GM12801 (cell line): ENCODE data around the gene DCAF11.

ENCODE experiments used
- TF ChIP-seq, protein P1 (sequence below): IDR thresholded peaks from one replicate; pipeline ENCODE4 v1.5.1; 2011; ENCODE audit warnings: control low read depth; ENCODE audit not compliant: insufficient read length; ENCODE audit errors: extremely low read depth

Gene DCAF11

DNA sequence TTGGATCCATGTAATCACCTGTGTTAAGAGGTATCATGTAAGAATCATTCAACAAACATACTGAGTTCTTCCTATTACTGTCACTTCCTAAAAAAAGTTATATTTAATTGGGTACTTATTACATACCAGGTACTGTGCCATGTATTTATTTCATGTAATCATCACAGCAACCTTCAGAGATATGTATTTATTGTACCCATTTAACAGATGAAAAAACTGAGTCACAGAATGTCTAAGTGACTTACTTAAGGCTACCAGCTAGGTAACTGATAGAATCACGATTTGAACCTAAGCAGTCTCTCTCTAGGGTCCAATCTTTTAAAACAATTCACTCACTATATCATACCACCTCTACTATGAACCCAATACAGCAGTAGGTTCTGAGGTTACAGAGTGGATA lies 29.9 kb downstream of the DCAF11 start:
- TF ChIP-seq, protein P1, sequence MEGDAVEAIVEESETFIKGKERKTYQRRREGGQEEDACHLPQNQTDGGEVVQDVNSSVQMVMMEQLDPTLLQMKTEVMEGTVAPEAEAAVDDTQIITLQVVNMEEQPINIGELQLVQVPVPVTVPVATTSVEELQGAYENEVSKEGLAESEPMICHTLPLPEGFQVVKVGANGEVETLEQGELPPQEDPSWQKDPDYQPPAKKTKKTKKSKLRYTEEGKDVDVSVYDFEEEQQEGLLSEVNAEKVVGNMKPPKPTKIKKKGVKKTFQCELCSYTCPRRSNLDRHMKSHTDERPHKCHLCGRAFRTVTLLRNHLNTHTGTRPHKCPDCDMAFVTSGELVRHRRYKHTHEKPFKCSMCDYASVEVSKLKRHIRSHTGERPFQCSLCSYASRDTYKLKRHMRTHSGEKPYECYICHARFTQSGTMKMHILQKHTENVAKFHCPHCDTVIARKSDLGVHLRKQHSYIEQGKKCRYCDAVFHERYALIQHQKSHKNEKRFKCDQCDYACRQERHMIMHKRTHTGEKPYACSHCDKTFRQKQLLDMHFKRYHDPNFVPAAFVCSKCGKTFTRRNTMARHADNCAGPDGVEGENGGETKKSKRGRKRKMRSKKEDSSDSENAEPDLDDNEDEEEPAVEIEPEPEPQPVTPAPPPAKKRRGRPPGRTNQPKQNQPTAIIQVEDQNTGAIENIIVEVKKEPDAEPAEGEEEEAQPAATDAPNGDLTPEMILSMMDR = no peak

DNA sequence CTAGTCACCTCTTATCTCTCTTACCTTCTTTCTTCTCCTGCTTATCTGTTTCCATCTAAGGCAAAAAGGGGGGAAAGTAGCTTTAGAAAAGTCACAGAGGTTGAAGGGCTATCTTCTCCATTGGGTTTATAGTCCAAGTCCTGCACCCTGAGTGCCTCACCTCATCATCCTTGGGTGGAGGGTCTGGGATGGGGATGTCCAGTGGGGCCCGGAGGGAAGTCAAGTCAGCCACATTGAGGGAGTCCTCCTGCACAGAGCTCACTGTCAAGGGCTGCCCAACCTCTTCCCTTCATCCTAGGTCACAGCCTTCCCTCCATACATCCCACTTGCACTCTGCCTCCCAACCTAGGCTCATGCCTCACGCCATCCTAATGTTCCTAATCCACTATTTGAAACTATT lies 30.6 kb downstream of the DCAF11 start:
- TF ChIP-seq, protein P1 = no peak

DNA sequence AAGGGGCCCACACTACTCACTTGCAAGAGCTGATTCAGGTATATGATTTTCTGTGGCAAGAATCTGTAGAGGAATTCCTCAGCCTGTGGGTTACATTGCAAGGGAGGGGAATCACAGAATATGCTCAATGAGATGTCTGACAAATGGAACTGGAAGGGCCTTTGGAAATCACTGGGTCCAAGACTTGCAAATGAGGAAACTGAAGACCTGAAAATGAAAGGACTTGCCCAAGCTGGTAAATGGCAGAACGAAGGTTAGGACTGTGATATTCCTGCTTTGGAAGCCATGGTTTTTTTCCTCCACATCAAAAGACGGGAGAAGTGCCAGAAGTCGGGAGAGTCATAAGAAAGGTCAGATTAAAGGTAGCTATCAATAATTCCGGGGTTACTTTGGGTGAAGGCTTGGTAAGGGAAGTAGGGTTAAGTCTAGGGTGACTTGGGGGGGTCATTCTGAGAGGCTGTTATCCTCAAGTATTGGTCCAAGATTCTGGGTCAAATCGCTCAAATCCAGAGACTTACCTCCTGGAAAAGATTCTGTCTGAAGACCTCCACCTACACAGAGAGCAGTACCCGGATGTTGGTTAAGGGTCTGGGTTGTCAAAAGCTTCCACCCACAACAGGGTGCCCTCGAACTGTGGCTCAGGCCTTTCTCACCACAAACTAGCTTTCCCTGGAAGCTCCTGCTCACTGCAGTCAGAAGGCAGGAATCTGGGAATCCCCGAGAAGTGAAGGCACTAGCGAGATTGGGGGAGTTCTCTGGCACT lies 31.3 kb downstream of the DCAF11 start:
- TF ChIP-seq, protein P1 = no peak

GRCh38 chr14:24146453-24146977 lies 31.9 kb downstream of the DCAF11 start, which contains the start of gene PSME2:
Gene PSME2, minus strand, starts transcription at chr14:24146610. Its CDS starts 29 bp downstream, at chr14:24146581.
- TF ChIP-seq, protein P1 = no peak

DNA sequence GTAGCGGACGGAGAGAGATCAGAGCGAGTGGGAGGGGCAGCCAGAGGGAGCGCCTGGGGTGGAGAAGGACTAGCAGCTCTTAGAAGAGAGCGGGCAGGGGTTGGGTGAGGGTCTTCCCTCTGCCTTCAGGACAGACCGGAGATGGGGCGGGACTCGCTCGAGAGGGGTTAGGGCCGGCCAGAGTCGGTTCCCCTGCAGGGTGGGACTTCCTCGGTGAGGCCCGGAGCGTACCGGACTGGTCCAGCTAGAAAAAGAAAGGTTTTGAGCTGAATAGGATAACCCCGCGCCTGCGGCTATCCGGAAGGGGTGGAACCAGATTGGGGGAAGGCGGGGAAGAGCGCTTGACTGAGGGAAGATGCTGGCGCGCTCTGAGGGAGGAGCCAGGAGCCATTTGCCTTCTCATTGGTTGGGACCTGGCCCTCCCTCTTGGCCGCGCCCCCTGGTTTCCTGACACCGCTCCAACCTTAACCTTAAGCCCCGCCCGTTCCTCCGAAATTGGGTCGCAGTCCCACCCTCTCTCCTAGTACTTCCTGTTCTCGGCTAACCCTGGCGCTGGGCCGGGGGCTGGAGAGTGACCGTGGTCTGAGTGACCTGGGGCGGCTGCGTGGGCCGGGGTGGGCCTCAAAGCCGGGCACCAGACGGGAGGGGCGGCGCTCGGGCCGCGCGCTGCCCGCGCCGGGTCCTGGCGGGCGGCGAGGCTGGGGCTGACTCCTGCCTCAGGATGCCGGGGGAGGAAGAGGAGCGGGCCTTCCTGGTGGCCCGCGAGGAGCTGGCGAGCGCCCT lies 32.6 kb downstream of the DCAF11 start, which contains the start of gene RNF31:
Gene RNF31, plus strand, starts transcription at position 521 of the 783 bp plus-strand sequence. Its CDS starts 201 bp downstream, at position 722.
- TF ChIP-seq, protein P1 = no peak

- TF ChIP-seq, protein P1 = no peak
These were observed 33.3 kb downstream of the DCAF11 start for GRCh38 chr14:24147761-24148428.
